HG03354 (cell line): ENCODE results near the gene NRG2.
A peak's percentile ranks its signal among the peaks of the same experiment; 100 is the strongest.

Experiments used
- ATAC-seq: cut with Tn5 transposase; IDR thresholded peaks from one replicate; pipeline ENCODE4 v1.9.1; 2021; ENCODE audit warnings: mild to moderate bottlenecking; ENCODE audit not compliant: unreplicated experiment, poor library complexity, severe bottlenecking

Gene NRG2

DNA sequence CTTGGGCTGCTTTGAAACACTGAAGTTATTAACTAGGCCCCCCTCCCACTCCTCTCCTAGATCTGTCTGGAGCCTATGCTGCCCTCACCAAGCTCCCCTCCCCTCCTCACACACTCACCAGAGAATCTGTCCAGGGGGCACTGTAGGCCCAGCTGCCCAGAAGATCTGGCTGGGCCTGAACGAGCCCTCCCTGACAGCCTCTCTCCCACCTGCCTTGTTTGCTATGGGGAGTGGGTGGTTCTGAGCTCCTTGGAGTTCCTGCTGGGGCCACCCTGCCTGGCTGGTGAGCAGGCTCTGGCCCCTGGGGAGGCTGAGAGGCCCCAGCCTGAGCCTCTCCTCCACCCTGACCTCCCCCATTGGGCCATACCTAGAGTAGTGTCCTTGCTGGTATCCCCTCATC, 172.4 kb downstream of the NRG2 start:
- ATAC-seq: no peak

- no peak for ATAC-seq
These were observed 173.9 kb downstream of the NRG2 start for GRCh38 chr5:139869042-139869790.

GRCh38 chr5:139867581-139867980, 175.5 kb downstream of the NRG2 start:
- ATAC-seq: no peak

DNA sequence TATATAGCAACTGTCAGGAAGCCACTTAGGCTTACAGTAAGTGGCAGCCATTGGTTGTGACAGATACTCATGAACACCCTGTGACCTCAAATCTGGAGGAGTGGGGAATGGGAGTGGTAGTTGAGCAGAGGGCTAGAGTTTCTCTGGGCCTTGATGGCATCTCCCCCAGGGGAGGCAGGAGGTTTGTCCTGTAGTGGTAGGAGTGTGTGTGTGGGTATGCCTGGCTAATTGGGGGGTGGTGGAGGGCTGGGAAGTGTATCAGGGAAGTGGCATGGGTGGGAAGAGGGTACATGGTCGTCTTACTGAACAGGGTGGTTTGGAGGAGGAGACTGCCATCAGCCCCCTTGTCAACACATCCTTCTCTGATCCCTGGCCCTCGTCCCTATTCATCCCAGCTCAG, 176.0 kb downstream of the NRG2 start:
- ATAC-seq: no peak

DNA sequence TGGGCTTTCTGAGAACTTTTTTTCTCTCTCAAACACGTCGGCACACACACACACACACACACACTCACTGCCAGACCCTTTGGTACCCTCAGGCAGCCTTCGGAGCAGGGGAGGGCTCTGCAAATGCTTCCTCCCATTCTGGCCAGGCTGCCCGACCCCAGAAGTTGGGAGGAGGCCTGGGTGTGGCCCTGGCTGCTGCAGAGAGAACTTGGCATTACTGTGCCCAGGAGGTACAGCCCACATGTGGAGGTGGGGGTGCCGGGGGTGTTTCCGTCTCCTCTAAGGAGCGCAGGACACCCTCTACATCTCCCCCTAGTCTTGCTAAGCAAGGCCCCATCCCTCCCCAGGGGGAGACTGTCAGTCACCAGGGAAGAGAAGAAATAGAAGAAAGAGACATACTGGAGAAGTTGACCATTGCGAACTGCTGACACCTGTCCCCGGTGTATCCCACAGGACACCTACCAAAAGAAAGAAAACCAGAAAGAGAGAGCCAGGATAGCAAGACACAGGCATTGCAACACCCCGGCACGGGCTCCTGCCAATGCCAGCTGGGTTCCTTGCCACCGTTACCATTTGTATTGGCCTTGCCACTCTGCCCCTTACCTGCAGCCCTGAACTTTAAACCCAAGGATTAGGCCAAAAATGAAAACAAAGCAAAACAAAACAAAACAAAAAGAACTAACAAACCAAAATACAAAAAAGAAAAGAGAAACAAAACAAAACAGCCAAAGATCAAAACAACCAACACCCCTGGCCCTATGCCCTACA, 178.2 kb downstream of the NRG2 start:
- no peak for ATAC-seq

DNA sequence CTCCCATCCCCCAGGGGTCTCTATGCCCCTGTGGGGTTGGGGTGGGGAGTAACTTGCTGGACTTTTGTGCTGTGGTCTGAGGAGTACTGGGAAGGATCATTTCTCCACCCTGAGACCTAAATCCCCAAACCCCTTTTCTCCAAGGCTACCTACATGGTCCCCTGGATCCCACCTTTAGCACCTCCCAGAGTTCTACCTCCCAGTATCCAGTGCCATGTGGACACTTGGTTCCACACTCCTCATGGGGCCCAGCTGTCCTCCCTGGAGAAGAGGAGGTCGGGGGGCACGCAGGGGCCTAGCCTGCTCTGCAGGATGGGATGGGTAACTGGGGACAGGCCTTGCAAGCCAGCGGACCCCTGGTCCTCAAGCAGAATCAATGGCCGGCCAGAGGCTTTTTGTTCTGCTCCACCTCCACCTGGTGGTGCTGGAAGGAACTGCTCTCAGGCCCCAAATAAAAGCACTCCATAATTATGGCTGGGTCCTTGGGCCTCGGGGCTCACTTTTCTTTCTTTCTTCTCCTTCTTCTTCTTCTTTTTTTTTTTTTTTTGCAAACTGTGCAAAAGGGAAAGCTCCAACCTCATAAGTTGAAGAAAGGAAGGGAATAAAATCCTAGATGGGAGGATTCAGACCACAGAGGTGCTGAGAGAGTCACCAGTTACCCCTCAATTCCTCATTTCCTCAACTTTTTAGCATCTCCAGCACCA, 179.1 kb downstream of the NRG2 start:
- peak; percentile 65 for ATAC-seq

GRCh38 chr5:139863361-139863760, 179.7 kb downstream of the NRG2 start:
- ATAC-seq: no peak

- no peak for ATAC-seq
These were observed 180.3 kb downstream of the NRG2 start for GRCh38 chr5:139862803-139863202.

DNA sequence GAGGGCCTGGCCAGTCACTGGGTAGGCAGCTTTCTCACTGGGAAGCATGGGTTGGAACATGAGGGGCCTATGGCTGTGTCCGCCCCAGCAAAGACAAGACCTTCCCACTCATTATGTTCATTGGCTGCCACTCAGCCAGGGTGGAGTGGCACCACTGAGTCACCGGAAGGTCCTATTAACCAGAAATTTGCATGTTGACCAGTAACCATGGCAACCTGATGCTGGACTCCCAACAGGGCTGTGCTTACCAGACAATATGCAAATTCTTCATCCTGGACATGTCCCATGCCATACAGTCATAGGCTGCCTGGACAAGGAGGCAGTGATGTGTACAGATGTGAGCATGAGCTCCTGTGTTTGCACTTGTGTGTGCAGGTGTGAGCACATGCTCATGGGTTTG, 180.8 kb downstream of the NRG2 start:
- ATAC-seq: peak; percentile 67

DNA sequence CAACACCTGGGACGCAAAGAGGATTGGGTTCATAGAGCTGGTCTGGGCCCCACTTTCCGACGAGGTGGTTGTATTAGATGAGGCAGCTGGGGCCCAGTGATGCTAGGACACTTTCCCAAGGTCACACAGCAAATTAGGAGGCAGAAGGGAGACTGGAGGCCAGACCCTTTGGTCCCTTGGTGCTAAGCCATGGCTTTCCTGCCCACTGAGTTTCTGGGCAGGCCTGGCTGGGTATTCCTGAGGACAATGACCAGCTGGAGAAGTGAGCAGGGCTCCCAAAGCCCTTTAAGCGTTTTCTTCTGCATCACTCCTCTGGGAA, 181.3 kb downstream of the NRG2 start:
- no peak for ATAC-seq

DNA sequence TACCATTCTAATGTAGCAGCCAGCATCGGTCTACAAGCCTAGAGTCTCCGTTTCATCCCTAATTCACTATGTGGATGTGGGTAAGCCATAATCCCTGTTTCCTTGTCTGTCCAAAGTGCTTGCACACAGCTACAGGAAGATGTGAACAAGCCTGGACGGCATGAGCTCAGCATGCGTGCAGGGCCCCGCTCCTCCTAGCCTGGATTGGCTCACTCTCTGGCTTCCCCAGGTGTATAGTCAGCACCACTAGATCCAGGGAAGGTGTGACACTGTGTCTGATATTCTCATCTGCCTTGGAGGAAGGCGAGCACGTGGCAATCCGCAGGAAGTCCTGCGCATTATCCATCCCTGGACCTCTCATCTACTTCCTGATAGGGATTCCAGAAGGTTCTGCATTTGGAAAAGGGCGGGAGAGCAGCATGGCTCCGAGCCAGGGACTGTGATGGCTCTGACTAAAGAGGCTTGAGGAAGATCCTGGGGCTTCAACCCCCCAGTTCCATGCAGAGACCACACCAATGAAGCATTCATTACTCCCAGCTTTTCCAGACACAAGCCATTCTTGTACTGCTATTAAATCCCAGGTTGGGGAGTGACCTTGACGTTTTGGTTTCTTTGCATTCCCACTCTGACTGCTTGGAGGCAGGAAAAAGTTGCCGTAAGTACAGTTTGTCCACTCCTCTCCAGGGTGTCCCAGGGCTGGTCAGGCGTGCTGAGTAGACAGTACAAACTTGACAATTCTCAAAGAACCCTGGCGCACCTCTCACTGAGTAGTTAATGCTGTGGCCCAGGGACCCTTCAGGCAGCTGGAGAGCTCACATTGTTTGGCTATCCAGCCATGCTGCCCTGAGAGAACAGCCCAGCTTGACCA, 181.8 kb downstream of the NRG2 start:
- ATAC-seq: no peak

DNA sequence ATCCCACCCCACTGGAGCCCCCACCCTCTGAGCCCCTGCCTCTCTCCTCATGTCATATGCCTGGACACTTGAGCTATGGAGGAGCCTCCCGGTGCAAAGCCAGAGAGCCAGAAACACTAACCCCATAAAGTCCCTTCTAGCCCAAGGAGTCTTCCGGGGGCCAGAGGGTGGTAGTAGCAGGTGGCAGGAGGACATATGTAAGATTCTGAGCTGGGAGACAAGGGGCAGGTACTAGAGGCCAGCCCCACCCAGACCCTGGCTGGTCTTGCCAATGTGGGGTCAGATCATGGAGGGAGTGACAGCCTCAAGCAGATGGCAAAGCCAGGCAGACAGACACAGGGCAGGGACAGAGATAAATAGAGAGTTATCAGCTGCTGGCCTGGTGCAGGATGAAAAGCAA, 184.1 kb downstream of the NRG2 start:
- ATAC-seq: no peak

- ATAC-seq: no peak
These were observed 186.4 kb downstream of the NRG2 start for GRCh38 chr5:139856714-139857113.

- no peak for ATAC-seq
These were observed 187.1 kb downstream of the NRG2 start for GRCh38 chr5:139855946-139856540.

GRCh38 chr5:139855451-139855850, 187.6 kb downstream of the NRG2 start:
- no peak for ATAC-seq

DNA sequence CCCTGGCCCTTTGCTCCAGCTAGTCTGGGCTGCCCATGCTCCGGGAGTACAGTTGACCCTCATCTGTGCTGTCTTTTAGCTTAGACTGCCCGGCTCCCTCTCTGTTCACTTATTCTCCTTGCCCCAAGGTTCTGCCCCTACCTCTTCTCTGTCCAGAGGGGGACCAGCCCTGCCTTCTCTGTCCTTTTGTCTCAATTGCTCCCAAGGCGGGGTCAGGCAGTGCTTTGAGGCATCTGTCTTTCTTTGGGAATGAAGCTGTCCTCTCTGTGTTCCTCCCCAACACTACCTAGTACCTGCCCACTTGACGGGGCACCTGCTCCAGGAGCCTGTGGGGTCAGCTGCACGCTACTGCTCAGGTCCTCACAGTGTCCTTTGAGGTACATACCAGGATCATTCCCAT, 188.1 kb downstream of the NRG2 start:
- no peak for ATAC-seq

DNA sequence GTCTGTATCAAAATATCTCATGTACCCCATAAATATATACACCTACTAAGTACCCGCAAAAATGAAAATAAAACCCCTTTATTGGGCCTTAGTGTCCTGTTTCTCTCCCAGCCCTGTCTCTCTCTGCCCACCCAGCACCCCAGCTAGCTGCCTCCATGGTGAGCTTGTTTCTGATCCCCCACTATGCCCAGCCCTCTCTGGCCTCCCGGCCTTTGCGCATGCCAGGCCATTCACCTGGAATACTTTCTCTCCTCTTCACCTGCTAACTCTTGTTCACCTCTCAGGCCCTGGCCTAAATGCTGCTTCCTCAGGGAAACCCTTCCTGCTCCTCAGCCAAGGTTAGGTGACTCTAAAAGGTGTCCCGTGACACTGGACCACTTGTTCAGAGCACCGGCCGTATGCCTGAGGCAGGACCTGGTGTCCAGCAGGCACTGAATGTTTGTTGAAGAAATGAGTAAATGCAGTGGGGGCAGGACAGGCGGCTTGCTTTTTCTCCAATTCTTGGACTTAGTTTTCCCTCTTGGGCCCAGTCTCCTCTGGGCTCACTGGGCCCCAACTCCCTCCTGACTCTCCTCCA, 189.0 kb downstream of the NRG2 start:
- no peak for ATAC-seq

DNA sequence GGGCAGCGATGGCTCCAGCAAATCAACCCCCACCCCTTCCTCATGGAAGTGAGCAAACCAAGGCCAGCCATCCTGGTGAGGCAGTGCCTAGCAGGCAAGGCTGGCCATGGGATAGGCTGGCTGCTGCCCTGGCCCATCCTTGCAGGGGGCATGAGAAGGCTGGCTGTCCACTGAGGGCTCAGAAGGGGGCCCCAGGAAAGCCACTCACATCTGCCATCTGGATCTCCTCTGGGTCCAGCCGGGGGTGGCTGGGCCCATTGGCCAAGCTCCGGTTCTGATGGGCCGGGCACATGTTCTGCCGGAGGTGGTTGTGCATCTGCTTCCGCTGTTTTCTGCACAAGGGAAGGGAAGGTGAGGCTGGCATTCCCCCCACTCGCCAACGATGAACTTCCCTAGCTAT, 190.4 kb downstream of the NRG2 start:
- ATAC-seq: no peak

- ATAC-seq: no peak
These were observed 191.5 kb downstream of the NRG2 start for GRCh38 chr5:139851558-139851957.
